HG03095 (cell line): ENCODE measurements around the gene NT5DC3.
"Not testable (repeated sequence)": the region's sequence is repeated elsewhere in the genome, so short reads cannot be mapped to it uniquely, and the experiment has no call there.

Experiments
- ATAC-seq: cut with Tn5 transposase; IDR thresholded peaks from one replicate; pipeline ENCODE4 v1.9.1; 2021; ENCODE audit warnings: moderate library complexity; ENCODE audit not compliant: unreplicated experiment

NT5DC3 gene

GRCh38 chr12:103810111-103810510 is 30.9 kb downstream of the NT5DC3 start:
- ATAC-seq, result no peak

- not testable (repeated sequence) for ATAC-seq
Observed at GRCh38 chr12:103809639-103810038, 31.4 kb downstream of the NT5DC3 start.

GRCh38 chr12:103809154-103809553 is 31.9 kb downstream of the NT5DC3 start:
- no peak for ATAC-seq

- ATAC-seq, result no peak
Observed at GRCh38 chr12:103808239-103808880, 32.7 kb downstream of the NT5DC3 start.

GRCh38 chr12:103807561-103808238 is 33.3 kb downstream of the NT5DC3 start:
- no peak for ATAC-seq

GRCh38 chr12:103806803-103807202 is 34.2 kb downstream of the NT5DC3 start:
- no peak for ATAC-seq

GRCh38 chr12:103805655-103806360 is 35.2 kb downstream of the NT5DC3 start:
- ATAC-seq, result no peak

- ATAC-seq, result no peak
Observed at GRCh38 chr12:103803847-103804246, 37.2 kb downstream of the NT5DC3 start.

- ATAC-seq, result no peak
Observed at GRCh38 chr12:103802586-103802886, 38.5 kb downstream of the NT5DC3 start.

GRCh38 chr12:103801709-103802585 is 39.1 kb downstream of the NT5DC3 start:
- no peak for ATAC-seq

GRCh38 chr12:103799857-103800771 is 40.9 kb downstream of the NT5DC3 start:
- ATAC-seq, result no peak

GRCh38 chr12:103799504-103799856 is 41.6 kb downstream of the NT5DC3 start:
- no peak for ATAC-seq

- no peak for ATAC-seq
Observed at GRCh38 chr12:103798586-103798985, 42.4 kb downstream of the NT5DC3 start.

- ATAC-seq, result no peak
Observed at GRCh38 chr12:103794309-103795213, 46.5 kb downstream of the NT5DC3 start.

GRCh38 chr12:103793512-103794045 is 47.5 kb downstream of the NT5DC3 start:
- no peak for ATAC-seq

GRCh38 chr12:103793046-103793445 is 48.0 kb downstream of the NT5DC3 start:
- ATAC-seq, result no peak

- no peak for ATAC-seq
Observed at GRCh38 chr12:103791350-103791920, 49.6 kb downstream of the NT5DC3 start.

- ATAC-seq, result no peak
Observed at GRCh38 chr12:103786201-103786600, 54.8 kb downstream of the NT5DC3 start.
